Measurements from ENCODE around the gene CHML. TPM values are rescaled to one million over a fixed set of nuclear protein-coding genes. Genes with fewer than 3 reads are reported as not detected.

CHML gene
- total and polyA plus RNA-seq, 2 donors (not counting 1 experiment from before 2014, with no cell fraction given), result 9.7 to 34.0 TPM

DNA sequence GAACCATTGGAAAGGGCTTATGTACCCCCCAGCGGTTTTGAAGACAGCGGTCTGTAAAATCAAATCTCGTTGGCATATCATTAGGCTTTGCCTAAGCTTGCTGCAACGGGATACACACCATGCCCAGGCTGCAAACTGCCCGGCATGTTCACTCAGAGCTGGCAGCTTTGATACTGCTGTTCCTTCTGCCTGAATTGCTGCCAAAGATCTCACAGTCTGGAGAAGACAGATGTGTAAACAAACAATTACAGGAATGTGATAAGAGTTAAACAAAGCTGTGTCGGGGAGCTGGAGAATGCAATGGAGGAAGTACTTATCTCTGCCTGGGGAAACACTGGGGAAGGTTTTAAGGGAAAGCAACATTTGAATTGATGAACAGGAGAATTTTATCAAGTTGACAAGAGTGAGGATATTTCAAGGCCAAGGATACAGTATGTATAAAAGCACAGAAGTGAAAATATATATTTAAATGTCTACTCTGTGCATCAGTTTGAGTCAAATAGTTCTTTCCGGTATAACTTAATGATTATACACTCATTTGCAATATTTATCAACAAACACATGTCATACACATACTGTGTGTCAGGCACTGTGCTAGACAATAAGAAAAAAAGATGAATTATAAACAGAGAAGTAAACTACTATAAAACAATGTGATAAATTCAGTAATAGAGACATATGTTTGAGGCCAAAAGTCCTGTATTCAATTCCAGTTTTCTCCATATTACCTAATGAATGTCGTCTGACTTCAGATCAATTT is 29.9 kb downstream of the CHML start:
- H3K27me3 Mint-ChIP-seq, result no peaks in the 10 kb centered on the region
- no peak overlapping the region for H3K27ac Mint-ChIP-seq
- Histone ChIP-seq H3K27me3 (replicated peaks in 1 of 4; ENCODE audit: control extremely low read depth in 1 of 4, control insufficient read depth in 3 of 4, insufficient read depth in 4 of 4, low read length in 3 of 4) (no peaks in the 10 kb centered on the region), H3K4me3 (ENCODE audit: control extremely low read depth in 1 of 5, extremely low read depth in 1 of 5, insufficient read depth in 1 of 5, low read depth in 2 of 5, low read length in 4 of 5) (no peak overlapping the region), H3K9ac (ENCODE audit: low read length) (no peak overlapping the region), H3K36me3 (replicated peaks in 1 of 2; ENCODE audit: control extremely low read depth in 1 of 2, control insufficient read depth in 1 of 2, extremely low read depth in 1 of 2, insufficient read depth in 2 of 2, low read length in 1 of 2) (peaks cover 0 to 10% of the 10 kb centered on the region in 2 experiments), H3K79me2 (ENCODE audit: control insufficient read depth, insufficient read depth, low read length) (peaks cover 15% of the 10 kb centered on the region), H4K20me1 (ENCODE audit: control insufficient read depth, insufficient read depth, low read length, poor library complexity, severe bottlenecking) (peaks cover 8% of the 10 kb centered on the region), H3K9me3 (ENCODE audit: control extremely low read depth in 1 of 3, control insufficient read depth in 2 of 3, insufficient read depth in 1 of 3, low read length in 2 of 3) (no peaks in the 10 kb centered on the region), H3K4me2 (replicated peaks; ENCODE audit: low read depth, low read length, poor library complexity, severe bottlenecking) (no peak overlapping the region), H3K27ac (ENCODE audit: low read length in 2 of 2) (no peak overlapping the region), H3K4me1 (ENCODE audit: control insufficient read depth in 2 of 2, insufficient read depth in 2 of 2, low read length in 2 of 2) (peaks cover 6 to 7% of the 10 kb centered on the region in 2 donors), H2AFZ (ENCODE audit: insufficient read depth, low read depth, low read length, poor library complexity, severe bottlenecking) (no peak overlapping the region)
- TF ChIP-seq, protein P1, sequence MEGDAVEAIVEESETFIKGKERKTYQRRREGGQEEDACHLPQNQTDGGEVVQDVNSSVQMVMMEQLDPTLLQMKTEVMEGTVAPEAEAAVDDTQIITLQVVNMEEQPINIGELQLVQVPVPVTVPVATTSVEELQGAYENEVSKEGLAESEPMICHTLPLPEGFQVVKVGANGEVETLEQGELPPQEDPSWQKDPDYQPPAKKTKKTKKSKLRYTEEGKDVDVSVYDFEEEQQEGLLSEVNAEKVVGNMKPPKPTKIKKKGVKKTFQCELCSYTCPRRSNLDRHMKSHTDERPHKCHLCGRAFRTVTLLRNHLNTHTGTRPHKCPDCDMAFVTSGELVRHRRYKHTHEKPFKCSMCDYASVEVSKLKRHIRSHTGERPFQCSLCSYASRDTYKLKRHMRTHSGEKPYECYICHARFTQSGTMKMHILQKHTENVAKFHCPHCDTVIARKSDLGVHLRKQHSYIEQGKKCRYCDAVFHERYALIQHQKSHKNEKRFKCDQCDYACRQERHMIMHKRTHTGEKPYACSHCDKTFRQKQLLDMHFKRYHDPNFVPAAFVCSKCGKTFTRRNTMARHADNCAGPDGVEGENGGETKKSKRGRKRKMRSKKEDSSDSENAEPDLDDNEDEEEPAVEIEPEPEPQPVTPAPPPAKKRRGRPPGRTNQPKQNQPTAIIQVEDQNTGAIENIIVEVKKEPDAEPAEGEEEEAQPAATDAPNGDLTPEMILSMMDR (IDR thresholded peaks at IDR 0.05), result no peak
- TF ChIP-seq EZH2 (IDR thresholded peaks at IDR 0.05; ENCODE audit: borderline replicate concordance, insufficient read depth, low read depth, low read length, poor library complexity, severe bottlenecking), result no peak
- peaks cover 10% of the 10 kb centered on the region for H3K4me1 Mint-ChIP-seq
- intact Hi-C loops (cut with micrococcal nuclease), result loop anchor here (2.0 kb wide), 1 partner anchor 13 kb away; no protein-coding TSS in a partner anchor
- no peak for DNase-seq
- ChIA-PET POLR2A (no interaction called here), CTCF (interaction anchor here (0.6 to 5.9 kb wide), 61 partner anchors 8 to 1645 kb away, joined by 3 to 67 read pairs (median 6); partner anchors contain the start of genes CEP170, CHML, EXO1 and FH)
- ATAC-seq (ENCODE audit: low read depth), result no peak
- no peak overlapping the region for H3K4me3 Mint-ChIP-seq
- 88% methylated on average over 6 of the region's 8 CpGs for WGBS (ENCODE audit: insufficient coverage)
- no peaks in the 10 kb centered on the region for H3K9me3 Mint-ChIP-seq (ENCODE audit: insufficient read depth)
